Vagina (tissue), 2 donors: ENCODE data around the gene RUNX3.

Experiments
- POLR2A ChIP-seq, 2 donors: fragments of 450-650 bp; IDR thresholded peaks; one replicate each; pipeline ENCODE4 v1.6.1; 2017; ENCODE audit warnings: antibody characterized with exemption in 2 of 2, mild to moderate bottlenecking in 2 of 2, moderate library complexity in 2 of 2
- POLR2AphosphoS5 ChIP-seq, 2 donors: sonication (generic); formaldehyde crosslinking; IDR thresholded peaks; one replicate each; pipeline ENCODE4 v1.9.0; 2017; ENCODE audit warnings: antibody characterized with exemption in 2 of 2, mild to moderate bottlenecking in 2 of 2, low read depth in 1 of 2; ENCODE audit not compliant: insufficient read depth in 1 of 2

DNA sequence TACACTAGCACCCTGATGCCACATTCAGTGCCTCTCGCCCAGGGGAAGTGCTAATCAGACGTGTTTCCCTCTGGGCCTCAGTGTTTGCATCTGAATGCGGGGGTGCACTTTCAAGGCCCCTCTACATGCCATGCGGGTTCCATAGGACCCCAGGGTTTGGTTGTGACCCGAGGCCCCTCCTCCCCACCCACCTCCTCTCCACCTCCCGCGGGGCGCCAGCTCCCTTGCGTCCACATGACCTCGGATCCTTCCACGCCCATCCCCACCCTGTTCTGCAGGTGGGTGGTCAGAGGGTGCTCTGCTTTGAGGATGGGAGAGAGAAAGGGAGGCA lies 5.1 kb upstream of the RUNX3 start:
- TF ChIP-seq POLR2AphosphoS5 (IDR thresholded peaks at IDR 0.05; ENCODE audit: insufficient read depth in 1 of 2, low read depth in 1 of 2) (no peak), POLR2A (IDR thresholded peaks at IDR 0.05) (no peak)
